GM18867 (cell line): ENCODE measurements around the gene SCLY.
"Not testable (repeated sequence)": the region's sequence is repeated elsewhere in the genome, so short reads cannot be mapped to it uniquely, and the experiment has no call there.

Experiments
- ATAC-seq: cut with Tn5 transposase; IDR thresholded peaks from one replicate; pipeline ENCODE4 v1.9.1; 2021; ENCODE audit warnings: mild to moderate bottlenecking, moderate library complexity; ENCODE audit not compliant: unreplicated experiment

SCLY gene

GRCh38 chr2:238039985-238040384 lies 20.8 kb upstream of the SCLY start:
- ATAC-seq, result no peak

DNA sequence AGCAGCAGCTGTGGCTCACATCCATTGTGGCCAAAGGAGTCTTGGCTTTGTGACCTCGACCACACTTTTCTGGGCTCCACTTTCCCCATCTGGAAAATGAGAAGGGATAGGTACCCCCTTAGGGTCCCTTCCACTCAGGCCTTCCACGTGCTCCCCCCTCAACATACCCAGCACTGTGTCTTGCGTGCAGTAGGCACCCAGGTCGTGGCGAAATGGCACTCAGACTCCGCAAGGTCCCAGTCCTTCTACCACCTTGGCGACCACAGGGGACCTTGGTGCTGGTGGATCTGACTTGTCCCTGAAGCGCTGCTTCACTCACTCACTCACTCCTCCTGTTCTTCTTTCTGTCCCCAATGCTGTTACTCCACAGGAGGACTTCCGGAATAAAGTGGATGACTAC lies 19.9 kb upstream of the SCLY start:
- no peak for ATAC-seq

- ATAC-seq, result no peak
Measured at GRCh38 chr2:238042090-238042489, 18.7 kb upstream of the SCLY start.

DNA sequence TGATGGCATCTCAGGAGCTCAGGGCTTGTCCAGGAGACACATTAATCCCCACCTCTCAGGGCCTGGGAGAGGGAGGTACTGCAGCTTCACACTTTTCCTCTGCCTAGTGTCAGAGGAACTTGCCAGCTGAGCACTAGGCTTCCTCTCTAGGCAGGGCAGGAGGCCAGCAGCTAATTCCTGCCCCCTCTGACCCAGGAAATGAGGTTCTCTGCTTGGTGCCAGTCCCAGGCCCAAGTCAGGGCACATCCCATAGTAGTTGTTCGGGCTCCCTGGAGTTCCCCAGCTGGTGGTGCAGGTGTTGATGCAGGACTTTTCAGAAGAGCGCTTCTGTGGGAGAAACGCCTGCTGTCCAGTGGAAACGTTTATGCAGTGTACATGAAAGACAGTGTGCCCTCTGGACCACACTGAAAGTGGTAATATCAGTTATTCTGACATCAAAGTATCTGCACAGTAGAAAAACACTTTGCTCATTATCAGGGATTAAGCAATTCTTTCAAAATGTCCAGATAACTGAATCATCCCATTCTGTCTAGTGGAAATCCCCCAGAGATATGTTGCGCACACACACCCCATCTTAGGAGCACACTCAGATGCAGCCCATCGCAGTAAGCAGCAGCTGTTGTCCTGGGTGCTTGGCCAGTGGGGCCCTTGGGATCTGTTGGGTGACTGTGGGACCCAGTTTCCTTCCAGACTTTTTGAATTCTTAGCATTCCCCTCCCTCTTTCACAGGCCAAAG lies 17.8 kb upstream of the SCLY start:
- ATAC-seq, result no peak

GRCh38 chr2:238043851-238044250 lies 16.9 kb upstream of the SCLY start:
- no peak for ATAC-seq

DNA sequence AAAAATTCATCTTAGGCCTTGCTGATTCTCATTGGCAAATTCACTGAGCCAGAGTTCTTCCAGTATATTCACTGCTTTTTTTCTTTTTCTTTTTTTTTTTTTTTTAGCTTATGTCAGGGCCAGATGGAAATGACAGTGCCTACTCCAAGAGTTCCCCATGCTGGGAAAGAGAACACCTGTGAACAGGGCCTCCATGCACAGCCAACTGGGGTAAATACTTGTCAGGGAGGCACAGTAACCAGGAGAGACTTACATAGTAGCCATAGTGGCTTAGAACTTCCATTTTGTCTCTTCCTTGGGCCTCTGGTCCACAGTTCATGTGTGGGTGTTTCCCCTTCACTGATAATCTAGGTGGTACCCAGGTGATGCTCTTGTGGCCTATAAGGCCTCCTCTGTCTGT lies 15.2 kb upstream of the SCLY start:
- no peak for ATAC-seq

GRCh38 chr2:238046725-238047270 lies 14.0 kb upstream of the SCLY start:
- ATAC-seq, result no peak

DNA sequence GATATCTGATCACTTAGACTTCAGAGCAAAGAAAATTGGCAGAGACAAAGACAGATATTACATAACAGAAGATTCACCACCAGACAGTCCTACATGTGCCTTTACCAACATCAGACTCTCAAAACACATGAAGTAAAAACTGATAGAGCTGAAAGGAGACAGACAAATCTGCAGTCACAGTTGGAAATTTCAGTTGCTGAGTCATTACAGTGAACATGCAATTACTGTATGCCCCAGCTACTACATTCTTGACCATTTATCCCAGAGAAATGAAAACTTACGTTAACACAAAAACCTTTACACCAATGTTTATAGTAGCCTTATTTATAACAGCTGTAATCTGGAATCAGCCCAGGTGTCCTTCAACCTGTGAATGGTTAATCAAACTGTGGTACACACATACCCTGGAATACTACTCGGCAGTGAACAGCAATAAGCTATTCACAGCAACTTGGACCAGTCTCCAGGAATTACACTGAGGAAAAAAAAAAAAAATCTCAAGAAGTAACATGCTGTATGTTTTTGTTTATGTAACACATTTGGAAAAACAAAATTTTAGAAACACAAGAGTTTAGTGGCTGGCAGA lies 7.5 kb upstream of the SCLY start:
- ATAC-seq, result no peak

DNA sequence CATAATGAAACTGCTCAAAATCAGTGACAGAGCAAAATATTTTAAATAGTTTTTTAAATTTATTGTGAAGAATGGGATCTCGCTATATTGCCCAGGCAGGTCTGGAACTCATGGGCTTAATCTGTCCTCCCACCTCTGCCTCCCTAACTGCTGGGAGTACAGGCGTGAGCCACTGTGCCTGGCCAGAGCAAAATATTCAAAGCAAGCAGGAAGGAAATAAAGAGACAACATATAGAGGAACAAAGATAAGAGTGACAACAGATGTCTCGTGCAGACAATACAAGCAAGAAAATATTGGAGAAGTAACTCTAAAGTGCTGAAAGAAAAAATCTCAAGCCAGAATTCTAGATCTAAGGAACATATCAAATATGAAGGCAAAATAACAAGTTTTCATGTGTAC lies 5.0 kb upstream of the SCLY start:
- ATAC-seq, result no peak

- not testable (repeated sequence) for ATAC-seq
Measured at GRCh38 chr2:238057696-238058575, 2.9 kb upstream of the SCLY start.

DNA sequence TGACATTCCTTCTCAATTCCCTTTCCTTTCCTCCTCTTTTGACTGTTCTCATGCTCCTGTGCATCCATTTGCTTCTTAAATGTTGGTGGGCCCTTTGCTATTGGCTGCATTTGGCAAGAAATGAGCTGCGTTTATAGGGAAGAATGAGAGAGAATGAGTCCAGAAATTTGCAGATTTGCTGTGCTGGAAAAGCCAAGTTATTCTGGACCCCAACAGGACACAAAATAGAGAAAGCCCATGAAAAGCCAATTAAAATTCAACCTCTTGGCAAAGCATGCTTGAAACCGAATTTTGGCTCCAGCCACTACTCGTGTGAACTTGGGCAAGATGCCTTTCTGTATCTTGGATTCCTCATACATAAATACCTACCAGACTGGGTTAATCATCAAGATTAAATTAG lies 1.3 kb upstream of the SCLY start:
- no peak for ATAC-seq

DNA sequence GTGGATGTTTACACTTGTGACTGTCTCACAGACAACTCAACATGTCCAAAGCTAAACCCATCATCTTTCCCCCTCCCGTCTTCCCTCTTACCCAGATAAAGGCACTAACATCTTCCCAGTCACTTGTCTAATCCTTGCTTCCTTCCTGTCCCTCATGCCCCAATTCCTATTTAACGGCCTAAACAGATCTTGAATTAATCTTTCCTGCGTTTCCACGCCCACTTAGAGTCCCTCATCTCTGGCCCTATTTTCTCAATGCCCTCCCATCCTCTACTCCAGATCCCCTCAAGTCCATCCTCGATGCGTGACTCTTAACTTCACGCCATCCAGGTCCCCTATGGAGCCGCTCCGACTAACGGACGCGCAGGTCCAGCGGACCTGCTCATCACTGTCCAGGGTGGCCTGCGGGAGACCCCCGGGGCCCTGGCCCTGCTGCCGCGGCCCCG lies 682 bp upstream of the SCLY start:
- no peak for ATAC-seq

GRCh38 chr2:238061315-238062202 lies 758 bp downstream of the SCLY start:
- peak; percentile 13 for ATAC-seq

GRCh38 chr2:238063414-238064189 lies 2.8 kb downstream of the SCLY start:
- ATAC-seq, result no peak

- no peak for ATAC-seq
Measured at GRCh38 chr2:238064376-238064775, 3.6 kb downstream of the SCLY start.

- ATAC-seq, result no peak
Measured at GRCh38 chr2:238065071-238065846, 4.5 kb downstream of the SCLY start.

- ATAC-seq, result no peak
Measured at GRCh38 chr2:238066218-238066617, 5.4 kb downstream of the SCLY start.

- ATAC-seq, result not testable (repeated sequence)
Measured at GRCh38 chr2:238066718-238067117, 5.9 kb downstream of the SCLY start.

- ATAC-seq, result no peak
Measured at GRCh38 chr2:238067939-238068338, 7.1 kb downstream of the SCLY start.
